ENCODE data around the gene TYRO3.

DNA sequence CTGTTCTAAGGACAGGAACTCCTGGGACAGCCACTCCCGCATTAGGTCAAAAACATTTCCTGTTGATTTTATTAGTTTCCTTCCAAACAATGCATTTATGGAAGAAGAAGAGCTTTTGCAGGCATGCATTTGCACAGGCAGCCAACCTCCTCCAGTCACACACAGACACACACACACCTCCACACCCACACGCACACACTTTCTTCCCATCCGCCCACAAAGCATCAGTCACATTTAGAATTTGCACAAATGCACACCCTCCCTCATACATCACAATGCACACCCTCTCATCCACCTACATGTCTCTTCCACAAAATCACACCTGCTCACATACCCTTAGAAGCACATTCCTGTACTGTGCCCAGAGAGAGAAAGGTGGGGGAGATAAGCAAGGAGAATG is 4.1 kb upstream of the TYRO3 start:
- no peak for TF ChIP-seq RARB (CRISPR knock-in tag; IDR thresholded peaks at IDR 0.05)
- no peak for TF ChIP-seq ZFP3 (CRISPR knock-in tag; IDR thresholded peaks at IDR 0.05)
- TF ChIP-seq ARNTL (CRISPR knock-in tag; IDR thresholded peaks at IDR 0.05; ENCODE audit: borderline replicate concordance, low read depth) = no peak
- TF ChIP-seq ISL1 (CRISPR knock-in tag; IDR thresholded peaks at IDR 0.05) = no peak
- TF ChIP-seq, protein P1, sequence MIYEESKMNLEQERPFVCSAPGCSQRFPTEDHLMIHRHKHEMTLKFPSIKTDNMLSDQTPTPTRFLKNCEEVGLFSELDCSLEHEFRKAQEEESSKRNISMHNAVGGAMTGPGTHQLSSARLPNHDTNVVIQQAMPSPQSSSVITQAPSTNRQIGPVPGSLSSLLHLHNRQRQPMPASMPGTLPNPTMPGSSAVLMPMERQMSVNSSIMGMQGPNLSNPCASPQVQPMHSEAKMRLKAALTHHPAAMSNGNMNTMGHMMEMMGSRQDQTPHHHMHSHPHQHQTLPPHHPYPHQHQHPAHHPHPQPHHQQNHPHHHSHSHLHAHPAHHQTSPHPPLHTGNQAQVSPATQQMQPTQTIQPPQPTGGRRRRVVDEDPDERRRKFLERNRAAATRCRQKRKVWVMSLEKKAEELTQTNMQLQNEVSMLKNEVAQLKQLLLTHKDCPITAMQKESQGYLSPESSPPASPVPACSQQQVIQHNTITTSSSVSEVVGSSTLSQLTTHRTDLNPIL (CRISPR knock-in tag; IDR thresholded peaks at IDR 0.05; ENCODE audit: low read depth) = no peak

All from SK-N-SH treated with all-trans-retinoic acid at 6 μM for 48 hours (cell line).